GM19099 (cell line): ENCODE data around the gene EPHB1.

Experiments used
- POLR2A ChIP-seq: IDR thresholded peaks from 3 replicates; pipeline ENCODE4 v1.6.1; 2011; ENCODE audit warnings: low read depth; ENCODE audit not compliant: insufficient read length; ENCODE audit errors: extremely low read depth

EPHB1 gene

DNA sequence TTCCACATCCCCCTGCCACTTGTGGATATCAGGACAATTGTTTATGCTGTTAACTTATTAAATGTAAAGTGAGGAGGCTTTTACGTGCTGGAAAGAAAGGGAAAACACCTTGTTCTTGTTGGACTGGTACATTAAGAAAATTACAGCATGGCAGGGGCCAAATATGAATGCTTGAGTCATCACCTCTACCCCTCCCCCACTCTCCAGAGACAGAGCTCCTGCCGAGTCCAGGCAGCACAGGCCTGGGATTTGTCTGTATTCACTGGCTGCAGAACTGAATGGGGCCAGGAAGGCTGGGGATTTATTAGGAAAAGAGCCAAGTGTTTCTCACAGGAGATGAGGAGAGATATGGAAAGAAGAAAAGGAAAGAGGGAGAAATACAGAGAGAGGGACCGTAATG, 308.9 kb downstream of the EPHB1 start:
- TF ChIP-seq POLR2A, result no peak

DNA sequence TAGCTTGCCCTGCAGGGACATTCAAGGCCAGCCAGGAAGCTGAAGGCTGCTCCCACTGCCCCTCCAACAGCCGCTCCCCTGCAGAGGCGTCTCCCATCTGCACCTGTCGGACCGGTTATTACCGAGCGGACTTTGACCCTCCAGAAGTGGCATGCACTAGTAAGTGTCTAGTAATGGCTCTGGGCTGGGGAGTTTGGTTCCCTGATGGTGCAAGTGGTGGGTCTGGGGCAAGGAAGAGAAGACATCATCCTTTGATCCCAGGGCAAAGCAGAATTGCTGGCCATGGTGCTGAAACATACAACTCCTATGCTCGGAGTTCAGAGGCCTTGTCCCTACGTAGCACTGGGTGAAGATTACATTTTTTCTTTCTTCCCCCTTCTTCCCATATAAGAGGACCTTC, 311.4 kb downstream of the EPHB1 start:
- no peak for TF ChIP-seq POLR2A

DNA sequence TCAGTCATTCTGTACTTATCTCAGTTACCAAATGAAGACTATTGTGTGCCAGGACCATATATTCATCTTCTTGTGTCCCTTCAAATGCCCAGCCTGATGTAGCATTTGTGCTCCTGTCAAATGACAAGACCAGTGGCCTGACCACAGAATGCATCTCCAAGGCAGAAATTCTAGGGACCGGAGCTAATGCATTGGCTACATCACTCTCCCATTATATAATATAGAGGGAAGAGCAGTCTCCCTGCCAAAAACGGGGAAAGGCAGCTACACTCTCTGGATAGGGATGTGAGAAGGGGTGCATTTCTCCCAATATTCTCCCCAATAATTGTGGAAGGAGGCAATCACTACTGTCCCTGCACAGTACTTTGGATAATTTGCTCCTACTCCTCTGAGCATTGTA, 312.0 kb downstream of the EPHB1 start:
- TF ChIP-seq POLR2A, result no peak

DNA sequence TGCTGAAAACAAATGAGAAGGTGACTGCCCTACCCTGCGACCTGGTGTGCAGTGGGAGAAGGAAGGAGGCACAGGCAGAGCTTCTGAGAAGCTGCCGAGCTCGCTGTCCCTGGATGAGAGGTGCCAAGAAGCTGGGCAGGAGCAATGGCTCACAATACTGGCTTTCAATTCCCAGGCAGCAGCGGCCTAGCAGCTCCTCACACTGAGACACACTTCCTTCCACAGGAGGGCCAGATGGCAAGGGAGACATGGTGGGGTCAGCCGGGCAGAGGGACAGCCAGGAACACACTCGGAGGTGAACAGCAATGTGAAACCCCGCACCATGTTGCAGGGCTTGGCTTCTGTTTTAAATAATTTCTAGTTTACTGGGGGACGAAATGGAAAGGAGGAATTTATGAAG, 314.6 kb downstream of the EPHB1 start:
- no peak for TF ChIP-seq POLR2A

DNA sequence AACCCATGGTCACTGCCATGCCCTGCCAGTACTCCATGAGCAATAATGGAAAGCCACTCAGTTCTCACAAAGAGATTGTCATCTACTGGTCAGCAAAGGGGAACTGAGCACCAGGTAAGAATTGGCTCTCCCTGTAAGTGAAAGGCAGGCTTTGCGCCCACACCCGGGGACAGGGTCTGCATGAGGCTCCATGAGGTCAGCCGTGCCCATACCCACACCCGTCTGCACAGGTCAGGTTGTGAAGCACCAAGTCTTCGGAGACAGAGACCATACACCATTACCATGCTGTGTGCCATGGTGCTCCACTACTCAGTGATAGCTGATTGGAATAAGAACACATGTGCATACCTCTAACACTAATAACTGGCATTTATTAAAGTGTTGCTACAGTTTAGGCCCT, 322.9 kb downstream of the EPHB1 start:
- TF ChIP-seq POLR2A, result no peak

DNA sequence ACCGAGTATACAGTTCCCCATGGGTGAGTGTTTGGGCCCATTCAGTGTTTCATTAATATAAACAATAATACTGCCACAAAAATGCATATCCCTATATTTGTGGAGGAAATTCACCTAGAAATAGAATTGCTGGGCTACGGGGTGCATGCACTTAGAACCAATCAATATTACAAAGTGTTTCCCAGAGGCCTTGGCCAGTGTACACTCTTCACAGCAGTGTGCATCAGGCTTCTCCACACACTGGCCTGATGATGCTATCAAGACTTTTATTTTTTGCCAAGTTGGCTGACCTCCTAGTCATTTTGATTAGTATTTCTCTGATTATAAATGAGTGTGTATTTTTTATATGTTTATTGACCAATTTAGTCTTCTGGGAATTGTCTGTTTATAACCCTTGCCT, 323.7 kb downstream of the EPHB1 start:
- no peak for TF ChIP-seq POLR2A

DNA sequence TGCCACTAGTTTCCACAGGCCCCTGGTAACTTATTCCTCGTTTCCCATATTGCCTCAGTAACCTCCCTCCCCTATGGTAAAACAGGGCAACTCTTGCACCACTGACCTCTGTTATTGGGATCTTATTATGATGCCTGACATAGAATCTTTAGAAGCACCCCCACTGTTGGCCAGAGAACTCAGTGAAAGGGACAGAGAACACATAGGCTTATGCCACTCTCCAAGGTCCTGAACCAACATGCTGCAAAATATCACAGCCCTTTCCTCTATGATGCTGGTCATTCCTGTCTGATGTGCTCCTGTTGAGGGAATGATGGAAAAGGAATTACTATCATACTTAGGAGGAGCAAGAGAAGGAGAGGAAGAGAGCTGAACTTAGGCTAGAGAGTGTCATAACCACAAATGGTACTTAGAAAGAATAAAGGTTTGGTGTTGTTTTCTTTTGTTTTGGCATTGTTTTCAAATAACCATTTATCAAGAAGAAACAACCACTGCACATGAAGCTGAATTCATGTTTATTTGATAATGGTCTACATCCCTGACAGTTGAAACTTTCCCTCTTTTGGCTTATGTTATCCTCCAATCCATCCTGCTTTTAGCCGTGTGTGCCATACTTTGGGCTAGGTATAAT, 330.2 kb downstream of the EPHB1 start:
- no peak for TF ChIP-seq POLR2A

DNA sequence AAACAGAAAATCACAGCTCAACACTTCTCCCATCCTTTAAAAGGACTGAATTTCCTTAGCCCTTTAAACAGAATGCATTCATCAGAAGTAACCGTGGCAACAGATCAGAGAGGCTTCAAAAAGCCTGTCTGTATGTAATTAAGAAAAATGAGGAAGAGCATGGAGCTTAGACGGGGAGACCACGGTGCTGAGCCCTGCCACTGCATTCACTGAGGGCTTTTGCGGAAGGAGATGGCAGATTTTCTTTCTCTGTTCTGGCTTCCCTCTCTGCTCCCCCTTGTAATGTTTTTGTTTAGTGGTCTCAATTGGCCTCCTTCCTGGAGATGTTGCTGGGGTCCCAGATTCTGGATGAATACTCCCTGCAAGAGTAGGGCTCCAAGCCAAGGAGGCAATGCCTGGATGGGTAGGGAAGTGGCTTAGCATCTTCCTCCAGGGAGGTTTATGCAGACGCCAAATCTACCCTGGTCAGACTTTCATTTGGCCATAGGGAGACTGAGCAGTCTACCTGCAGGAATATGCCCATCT, 332.9 kb downstream of the EPHB1 start:
- TF ChIP-seq POLR2A, result no peak

DNA sequence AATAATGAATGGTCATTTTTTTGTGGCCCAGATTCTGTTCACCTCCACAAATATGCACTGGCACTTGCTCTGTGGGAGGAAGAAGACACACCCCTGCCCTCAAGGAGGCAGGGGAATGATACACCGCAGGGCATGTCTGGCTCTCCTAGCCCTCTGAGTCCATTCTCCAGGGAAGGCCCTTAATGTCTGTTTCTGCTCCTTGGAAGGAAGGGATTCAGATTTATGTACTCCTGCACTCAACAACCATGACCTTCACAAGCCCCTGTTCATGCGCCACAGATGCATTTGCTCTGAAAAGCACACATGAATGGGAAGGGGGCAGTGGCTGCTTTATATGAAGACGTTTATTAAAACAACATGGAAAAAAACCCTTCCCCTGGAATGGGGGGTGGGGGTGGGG, 333.8 kb downstream of the EPHB1 start:
- TF ChIP-seq POLR2A, result no peak

DNA sequence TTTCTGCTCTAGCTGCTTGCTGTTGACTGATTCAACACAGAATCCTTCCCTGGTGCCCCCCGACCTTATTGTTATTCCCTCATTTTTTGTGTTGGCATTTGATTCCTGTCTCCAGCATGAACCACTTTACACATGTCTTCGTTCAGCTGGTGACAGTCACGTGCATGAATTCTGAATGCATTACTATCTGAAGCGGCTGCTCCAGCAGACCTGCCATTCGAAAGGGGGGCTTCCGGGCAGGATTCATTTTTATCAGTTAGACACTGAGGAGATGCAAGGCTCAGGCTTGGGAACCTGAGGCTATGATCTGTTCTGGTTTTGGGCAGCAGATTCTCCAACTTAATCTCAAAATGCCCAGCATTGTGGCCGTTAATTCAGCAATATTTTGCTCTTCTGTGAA, 336.2 kb downstream of the EPHB1 start:
- TF ChIP-seq POLR2A, result no peak

DNA sequence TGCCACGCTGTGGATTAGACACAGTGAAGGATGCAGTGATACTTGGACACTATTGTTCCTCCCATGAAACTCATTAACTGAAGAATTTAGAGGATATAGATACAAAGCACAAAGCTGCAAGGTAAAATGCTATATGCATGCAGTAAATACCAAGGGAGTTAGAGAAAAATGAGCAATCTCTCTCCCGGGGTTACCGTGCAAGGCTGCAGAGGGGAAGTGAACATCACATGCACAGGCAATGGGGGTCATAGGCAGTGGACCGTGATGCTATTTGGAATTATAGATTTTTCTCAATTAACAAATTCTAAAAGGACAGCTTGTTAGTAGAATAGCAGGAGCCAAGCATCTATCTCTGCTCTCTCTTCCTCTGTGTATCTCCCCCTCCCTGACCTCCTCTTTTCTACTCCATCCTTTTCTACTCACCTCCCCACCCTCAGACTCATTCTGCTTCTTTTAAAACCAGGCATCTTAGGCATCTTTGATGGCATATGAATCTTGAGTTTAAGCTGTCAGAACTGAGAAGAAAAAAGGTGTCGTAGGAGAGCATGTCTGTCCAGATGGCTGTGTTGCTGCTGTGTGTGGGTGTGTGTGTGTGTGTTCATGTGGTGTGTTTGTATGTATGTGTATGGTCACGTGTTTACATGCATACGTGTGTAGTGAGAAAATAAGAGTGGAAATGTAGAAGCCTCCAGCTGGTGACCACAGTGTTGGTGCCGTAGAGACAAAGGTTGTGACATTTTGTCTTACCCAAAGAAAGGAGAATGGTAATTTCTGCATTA, 339.0 kb downstream of the EPHB1 start:
- TF ChIP-seq POLR2A, result no peak

DNA sequence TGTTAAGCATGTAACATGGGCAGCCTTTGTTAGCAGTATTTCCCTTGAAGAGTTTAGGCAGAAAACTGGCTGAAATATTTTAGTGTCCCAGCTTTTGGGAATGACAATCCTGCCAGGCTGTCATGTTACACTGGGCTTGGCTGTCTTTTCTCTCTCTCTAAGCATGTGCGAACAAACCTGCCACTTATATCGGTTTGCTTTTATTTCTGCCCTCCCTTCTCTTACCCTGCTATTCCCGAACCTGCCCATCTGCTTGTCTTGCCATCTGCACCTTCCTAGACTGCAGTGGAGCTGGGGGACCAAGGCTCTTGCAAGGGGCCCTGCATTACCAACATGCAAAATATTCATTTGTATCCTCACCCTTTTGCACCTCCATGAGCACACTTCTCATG, 339.6 kb downstream of the EPHB1 start:
- no peak for TF ChIP-seq POLR2A

DNA sequence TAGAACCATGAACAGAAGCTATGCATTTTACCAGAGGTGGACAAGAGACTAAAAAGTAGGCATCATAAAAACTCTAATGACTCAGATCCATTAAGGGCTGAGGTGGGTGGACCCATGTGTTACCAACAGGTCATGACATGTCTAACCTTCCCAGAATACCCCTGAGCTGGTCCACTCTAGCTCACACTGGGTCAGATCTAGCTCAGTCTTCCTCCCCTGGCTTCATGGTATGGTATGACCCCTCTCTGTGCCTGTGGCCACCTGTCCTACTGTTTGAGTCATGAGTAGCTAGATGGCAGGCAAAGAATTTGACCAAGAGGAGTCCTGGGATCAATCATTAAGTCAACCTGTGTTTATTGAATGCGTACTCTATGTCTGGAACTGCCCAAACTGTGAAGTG, 340.4 kb downstream of the EPHB1 start:
- TF ChIP-seq POLR2A, result no peak

DNA sequence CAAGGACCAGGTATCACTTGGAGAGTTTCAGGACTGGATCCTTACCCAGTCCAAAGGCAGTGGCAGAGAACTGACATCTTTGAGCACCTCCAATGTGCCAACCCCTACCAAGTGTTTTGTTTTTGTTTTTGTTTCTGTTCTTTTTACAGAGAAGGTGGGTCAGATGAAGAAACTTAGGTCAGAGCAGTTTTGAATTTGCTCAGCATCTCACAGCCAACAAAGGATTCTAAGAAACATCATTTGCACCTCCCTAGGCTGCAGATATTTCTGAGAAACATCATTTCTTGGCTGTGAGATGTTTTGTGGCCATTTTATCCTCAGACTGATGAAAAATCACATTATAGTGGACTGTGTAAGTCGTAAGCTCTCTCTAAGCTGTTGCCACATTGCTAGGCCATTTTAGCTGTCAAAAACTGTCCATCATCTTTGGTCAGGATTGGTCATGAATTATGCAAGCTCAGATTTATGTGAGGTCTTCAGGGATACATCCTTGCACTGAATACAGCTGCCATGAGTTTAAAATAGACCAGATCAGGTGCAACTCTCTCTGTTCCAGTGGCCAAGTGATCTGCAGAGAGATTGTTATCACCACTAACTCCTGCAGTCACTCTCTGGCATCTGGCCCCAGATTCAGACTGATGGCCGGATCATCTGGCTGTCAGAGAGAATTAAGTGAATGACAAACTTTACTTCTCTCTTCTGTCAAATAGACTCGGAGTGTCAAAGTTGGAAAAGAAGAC, 341.5 kb downstream of the EPHB1 start:
- no peak for TF ChIP-seq POLR2A

DNA sequence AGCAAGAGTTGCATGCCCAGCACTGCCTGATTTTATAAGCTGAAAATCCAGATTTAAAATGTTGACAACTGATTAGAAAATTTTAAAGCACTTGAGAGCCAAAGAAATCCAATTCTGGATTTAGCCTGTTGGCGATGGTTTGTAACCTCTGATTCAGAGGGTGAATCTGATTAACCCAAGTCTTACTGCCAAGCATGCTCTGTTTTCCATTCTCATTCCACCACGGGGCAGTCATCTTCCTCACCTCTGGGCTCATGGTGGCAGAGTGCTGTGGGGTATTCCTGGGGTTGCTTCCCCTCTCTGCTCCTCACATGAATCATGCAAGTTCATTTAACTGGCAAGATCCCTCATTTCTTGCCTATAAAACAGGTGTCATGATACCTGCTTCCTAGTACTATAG, 342.2 kb downstream of the EPHB1 start:
- TF ChIP-seq POLR2A, result no peak

DNA sequence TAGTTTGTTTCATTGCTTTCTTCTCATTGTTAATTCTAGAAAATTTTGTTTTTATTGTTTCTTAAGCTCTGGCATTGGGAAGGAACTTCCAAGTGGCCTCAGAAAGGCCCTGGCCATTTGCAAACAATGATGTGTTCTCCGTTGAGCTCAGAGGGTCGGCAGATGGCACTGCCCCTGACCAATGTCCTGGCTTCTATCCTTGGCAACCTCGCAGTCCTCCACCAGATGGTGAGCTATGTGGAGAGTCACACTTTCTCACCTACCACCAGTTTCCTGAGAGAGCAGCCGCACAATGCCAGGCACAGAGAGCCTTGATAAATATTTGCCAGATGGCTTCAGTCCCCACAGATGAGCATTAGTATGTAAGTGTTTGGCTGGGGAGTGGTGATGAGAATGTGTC, 343.7 kb downstream of the EPHB1 start:
- no peak for TF ChIP-seq POLR2A

DNA sequence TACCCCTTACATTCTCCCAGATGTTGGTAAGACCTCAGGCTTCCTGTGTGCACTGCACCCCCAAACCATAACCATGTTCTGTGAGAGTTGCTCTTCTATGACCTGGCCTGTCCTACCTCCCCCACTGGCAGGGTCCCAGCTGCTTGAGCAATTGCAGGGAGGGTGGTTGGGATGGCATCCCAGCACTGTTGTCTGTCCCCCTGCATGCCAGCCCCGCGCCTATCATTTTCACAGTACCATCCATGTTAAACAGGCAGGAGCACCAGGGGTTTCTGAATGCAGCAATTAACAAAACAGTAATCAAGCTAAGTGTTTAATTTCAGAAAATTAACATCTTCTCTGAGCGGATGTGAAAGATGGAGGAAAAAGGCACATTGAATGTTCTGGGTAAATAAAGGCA, 345.5 kb downstream of the EPHB1 start:
- no peak for TF ChIP-seq POLR2A

DNA sequence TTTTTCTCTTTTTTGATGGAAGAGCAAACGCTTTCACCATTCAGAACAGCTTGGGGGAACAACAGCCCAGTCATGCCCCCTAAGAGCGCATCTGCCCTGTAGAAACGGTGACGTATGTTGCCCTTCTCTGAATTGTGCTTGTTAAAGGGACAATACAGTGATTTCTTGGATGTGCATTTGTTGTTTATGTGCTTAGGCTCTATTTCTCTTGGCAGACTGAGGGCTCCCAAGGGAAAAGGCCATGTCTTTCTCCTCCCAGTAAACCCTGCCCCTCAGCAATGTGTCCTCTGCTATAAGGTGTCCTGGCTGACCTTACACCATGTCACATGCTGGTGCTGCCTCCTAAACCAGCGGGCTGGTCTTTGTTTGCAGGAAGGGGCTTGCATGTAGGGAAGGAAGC, 346.1 kb downstream of the EPHB1 start:
- no peak for TF ChIP-seq POLR2A
